HG03558 (cell line): ENCODE results near the gene DNM3.
A peak's percentile ranks its signal among the peaks of the same experiment; 100 is the strongest.
"Not testable (repeated sequence)": the region's sequence is repeated elsewhere in the genome, so short reads cannot be mapped to it uniquely, and the experiment has no call there.

ENCODE experiments used
- ATAC-seq: cut with Tn5 transposase; IDR thresholded peaks from one replicate; pipeline ENCODE4 v1.9.1; 2021; ENCODE audit warnings: moderate number of reproducible peaks; ENCODE audit not compliant: unreplicated experiment; ENCODE audit errors: extremely low read depth

Gene DNM3

GRCh38 chr1:172421974-172422604, 580.8 kb downstream of the DNM3 start:
- ATAC-seq: no peak

- no peak for ATAC-seq
These were observed 582.0 kb downstream of the DNM3 start for GRCh38 chr1:172423336-172423735.

GRCh38 chr1:172425339-172425738, 584.0 kb downstream of the DNM3 start:
- no peak for ATAC-seq

- no peak for ATAC-seq
These were observed 585.9 kb downstream of the DNM3 start for GRCh38 chr1:172427191-172427590.

- ATAC-seq: no peak
These were observed 588.2 kb downstream of the DNM3 start for GRCh38 chr1:172429331-172430127.

GRCh38 chr1:172430128-172430454, 588.8 kb downstream of the DNM3 start:
- no peak for ATAC-seq

GRCh38 chr1:172431204-172431603, 589.9 kb downstream of the DNM3 start:
- ATAC-seq: no peak

GRCh38 chr1:172431721-172432192, 590.5 kb downstream of the DNM3 start:
- ATAC-seq: no peak

GRCh38 chr1:172437183-172437582, 595.9 kb downstream of the DNM3 start:
- not testable (repeated sequence) for ATAC-seq

GRCh38 chr1:172442404-172442803, 601.1 kb downstream of the DNM3 start:
- no peak for ATAC-seq

- no peak for ATAC-seq
These were observed 601.7 kb downstream of the DNM3 start for GRCh38 chr1:172442843-172443565.

GRCh38 chr1:172443666-172444453, 602.6 kb downstream of the DNM3 start, which contains the start of gene PIGC:
PIGC (minus strand) TSS chr1:172444069; CDS start chr1:172442622, 1,447 bp downstream.
- ATAC-seq: peak; percentile 88

- no peak for ATAC-seq
These were observed 605.2 kb downstream of the DNM3 start for GRCh38 chr1:172446547-172446946.

GRCh38 chr1:172447641-172448040, 606.3 kb downstream of the DNM3 start:
- no peak for ATAC-seq

- no peak for ATAC-seq
These were observed 607.8 kb downstream of the DNM3 start for GRCh38 chr1:172448995-172449584.

GRCh38 chr1:172449585-172450523, 608.6 kb downstream of the DNM3 start:
- peak; percentile 94 for ATAC-seq

- no peak for ATAC-seq
These were observed 609.2 kb downstream of the DNM3 start for GRCh38 chr1:172450524-172450885.

- no peak for ATAC-seq
These were observed 609.7 kb downstream of the DNM3 start for GRCh38 chr1:172451002-172451443.
